Stomach (tissue), 9 donors: Measurements from ENCODE around the gene LYZL1. TPM values are rescaled to one million over a fixed set of nuclear protein-coding genes. Genes with fewer than 3 reads are reported as not detected.
A peak's percentile ranks its signal among the peaks of the same experiment; 100 is the strongest.

ENCODE experiments used
- DNase-seq, 2 donors: peaks; one replicate each; pipeline versions ENCODE4 v3.0.0 to v3.0.0-alpha.2; 2013 to 2019
- H3K27ac ChIP-seq, 5 donors: fragments of 200-600 bp in 4 of 5; sonication (generic) in 4 of 5; one replicate each; pipeline ENCODE4 v1.5.1; 2013 to 2019; ENCODE audit warnings: mild to moderate bottlenecking in 1 of 5, moderate library complexity in 1 of 5
- H3K27me3 ChIP-seq, 3 donors: fragments of 200-600 bp; sonication (generic); one replicate each; pipeline ENCODE4 v1.5.1; 2017 to 2019; ENCODE audit warnings: mixed run types in 1 of 3
- H3K36me3 ChIP-seq, 4 donors: fragments of 200-600 bp; sonication (generic); 1 replicate in 3 of 4; 2 replicates in 1 of 4; pipeline ENCODE4 v1.5.1; 2016 to 2019
- H3K4me1 ChIP-seq, 4 donors: fragments of 200-600 bp; sonication (generic); one replicate each; pipeline ENCODE4 v1.5.1; 2016 to 2019
- H3K4me3 ChIP-seq, 4 donors: fragments of 200-600 bp; sonication (generic) in 3 of 4; one replicate each; pipeline ENCODE4 v1.5.1; 2016 to 2019; ENCODE audit warnings: mild to moderate bottlenecking in 1 of 4
- H3K9me3 ChIP-seq, 4 donors: fragments of 200-600 bp; sonication (generic); one replicate each; pipeline ENCODE4 v1.5.1; 2016 to 2019
- EP300 ChIP-seq: sonication (generic); formaldehyde crosslinking; IDR thresholded peaks from one replicate; pipeline ENCODE4 v1.6.1; 2017; ENCODE audit warnings: antibody characterized with exemption
- POLR2A ChIP-seq, 4 donors: fragments of 450-650 bp; IDR thresholded peaks; one replicate each; pipeline ENCODE4 v1.6.1; 2016; ENCODE audit warnings: antibody characterized with exemption in 4 of 4, control low read depth in 2 of 4, mild to moderate bottlenecking in 1 of 4, moderate library complexity in 1 of 4
- POLR2AphosphoS5 ChIP-seq, 3 donors: sonication (generic); formaldehyde crosslinking; IDR thresholded peaks; one replicate each; pipeline ENCODE4 v1.6.1; 2016; ENCODE audit warnings: antibody characterized with exemption in 3 of 3
- WGBS, 5 donors: extraction: QIAGEN DNeasy Blood & Tissue Kit in 3 of 5; methylation state at CpG; one replicate each; pipeline versions ENCODE4 v1.1.5 to v1.1.7; 2013 to 2018; 5-methylcytosine and 5-hydroxymethylcytosine counted together
- intact Hi-C: fragments of 100-400 bp; cut with DNase I; formaldehyde crosslinking; loops from one replicate; pipeline ENCODE4 v1.15.1; 2023; ENCODE audit warnings: low total_unique reads
- polyA plus RNA-seq, 3 donors: library from polyadenylated mRNA; stranded (reverse); fragments of 200-250 nt; gene quantifications; one replicate each; pipeline ENCODE4 v1.2.3, GENCODE V29; 2013
- total RNA-seq, 5 donors: library from RNA; depleted of rRNA; stranded (reverse); fragments of >200 nt; gene quantifications; one replicate each; pipeline versions ENCODE4 v1.1.0 to v1.2.3, GENCODE V29; 2014 to 2016
- TF ChIP-seq, protein P1 (sequence below), 7 experiments: fragments of 450-650 bp in 4 of 7; fragments of 200-600 bp in 3 of 7; sonication (generic) in 3 of 7; IDR thresholded peaks; one replicate each; pipeline ENCODE4 v1.5.1; 2016 to 2019; ENCODE audit warnings: antibody characterized with exemption in 7 of 7, control low read depth in 2 of 7, mild to moderate bottlenecking in 1 of 7
- donor health status: healthy with polysubstance abuse.
- donor health status: Bipolar disorder and iron deficiency.
- donor health status: healthy.

The LYZL1 gene
- total and polyA plus RNA-seq, 8 donors, result not detected

GRCh38 chr10:29252811-29253689, 35.8 kb upstream of the LYZL1 start:
- intact Hi-C loops, result no loop called here
- TF ChIP-seq, protein P1, sequence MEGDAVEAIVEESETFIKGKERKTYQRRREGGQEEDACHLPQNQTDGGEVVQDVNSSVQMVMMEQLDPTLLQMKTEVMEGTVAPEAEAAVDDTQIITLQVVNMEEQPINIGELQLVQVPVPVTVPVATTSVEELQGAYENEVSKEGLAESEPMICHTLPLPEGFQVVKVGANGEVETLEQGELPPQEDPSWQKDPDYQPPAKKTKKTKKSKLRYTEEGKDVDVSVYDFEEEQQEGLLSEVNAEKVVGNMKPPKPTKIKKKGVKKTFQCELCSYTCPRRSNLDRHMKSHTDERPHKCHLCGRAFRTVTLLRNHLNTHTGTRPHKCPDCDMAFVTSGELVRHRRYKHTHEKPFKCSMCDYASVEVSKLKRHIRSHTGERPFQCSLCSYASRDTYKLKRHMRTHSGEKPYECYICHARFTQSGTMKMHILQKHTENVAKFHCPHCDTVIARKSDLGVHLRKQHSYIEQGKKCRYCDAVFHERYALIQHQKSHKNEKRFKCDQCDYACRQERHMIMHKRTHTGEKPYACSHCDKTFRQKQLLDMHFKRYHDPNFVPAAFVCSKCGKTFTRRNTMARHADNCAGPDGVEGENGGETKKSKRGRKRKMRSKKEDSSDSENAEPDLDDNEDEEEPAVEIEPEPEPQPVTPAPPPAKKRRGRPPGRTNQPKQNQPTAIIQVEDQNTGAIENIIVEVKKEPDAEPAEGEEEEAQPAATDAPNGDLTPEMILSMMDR (IDR thresholded peaks at IDR 0.05), result no peak
- Histone ChIP-seq H3K27me3 (peaks cover 0 to 31% (median 10%) of the 10 kb centered on the region in 3 donors), H3K4me1 (peaks cover 0 to 16% (median 0%) of the 10 kb centered on the region in 4 donors), H3K4me3 (no peak overlapping the region), H3K9me3 (no peaks in the 10 kb centered on the region), H3K27ac (no peak overlapping the region), H3K36me3 (no peaks in the 10 kb centered on the region)
- DNase-seq, result peak in 1 of 2 donors; percentile 9
- 78 to 85% (median 81%) methylated on average over 18 of the region's 18 CpGs for WGBS, 5 donors

GRCh38 chr10:29253690-29254029, 35.2 kb upstream of the LYZL1 start:
- H3K27ac ChIP-seq, result no peak overlapping the region
- peaks cover 0 to 16% (median 0%) of the 10 kb centered on the region in 4 donors for H3K4me1 ChIP-seq
- H3K27me3 ChIP-seq, result peaks cover 0 to 31% (median 10%) of the 10 kb centered on the region in 3 donors
- TF ChIP-seq, protein P1 (IDR thresholded peaks at IDR 0.05), result no peak
- TF ChIP-seq POLR2AphosphoS5 (IDR thresholded peaks at IDR 0.05), result no peak
- no peak for TF ChIP-seq POLR2A (IDR thresholded peaks at IDR 0.05)
- no peak for TF ChIP-seq EP300
- H3K36me3 ChIP-seq, result no peaks in the 10 kb centered on the region
- no peaks in the 10 kb centered on the region for H3K9me3 ChIP-seq
- 81 to 87% (median 85%) methylated on average over 3 of the region's 3 CpGs for WGBS, 5 donors
- no peak overlapping the region for H3K4me3 ChIP-seq
- no peak for DNase-seq
- intact Hi-C loops, result no loop called here

DNA sequence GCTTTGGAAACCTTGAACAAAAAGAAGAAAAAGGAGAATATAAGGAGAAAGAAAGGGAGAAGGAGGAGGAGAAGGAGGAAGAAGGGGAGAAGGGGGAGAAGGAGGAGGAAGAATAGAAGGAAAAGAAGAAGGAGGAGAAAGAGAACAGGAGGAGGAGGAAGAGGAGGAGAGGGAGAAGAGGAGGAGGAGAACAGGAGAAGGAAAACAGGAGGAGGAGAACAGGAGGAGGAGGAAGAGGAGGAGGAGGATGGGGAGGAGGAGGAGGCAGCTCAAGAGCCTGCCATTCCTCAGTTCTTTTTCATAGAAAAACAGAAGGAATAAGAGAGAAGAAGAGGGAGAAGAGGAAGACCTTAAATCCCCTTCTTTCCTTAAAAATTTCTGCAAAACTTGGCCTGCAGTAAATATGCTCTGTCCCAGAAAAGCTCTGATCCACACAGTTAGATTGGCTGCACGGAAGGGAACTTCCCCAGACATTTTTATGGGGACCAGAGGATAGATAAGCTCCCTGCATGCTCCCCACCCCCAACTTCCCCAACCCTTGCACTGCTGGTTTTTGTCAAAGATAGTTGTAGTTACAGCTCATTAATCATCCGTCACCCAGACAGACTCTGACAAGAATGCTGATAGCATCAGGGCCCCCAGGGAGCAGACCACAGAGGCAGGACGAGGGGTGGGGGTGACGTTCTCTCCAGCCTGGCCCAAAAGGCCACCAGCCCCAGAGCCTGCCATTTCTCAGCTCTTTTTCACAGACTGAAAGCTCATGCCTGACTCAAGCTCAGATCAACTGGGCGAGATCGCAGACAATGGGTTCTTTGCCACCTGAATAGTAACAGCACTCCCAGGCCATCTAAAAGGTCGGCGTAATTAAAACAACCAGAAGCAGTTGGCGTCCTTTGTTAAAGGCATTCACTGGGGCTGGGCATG, 34.5 kb upstream of the LYZL1 start:
- Histone ChIP-seq H3K27ac (no peak overlapping the region), H3K36me3 (no peaks in the 10 kb centered on the region), H3K4me3 (no peak overlapping the region), H3K27me3 (peaks cover 0 to 31% (median 10%) of the 10 kb centered on the region in 3 donors), H3K4me1 (peaks cover 0 to 16% (median 0%) of the 10 kb centered on the region in 4 donors), H3K9me3 (peaks cover 0 to under 1% (median under 1%) of the 10 kb centered on the region in 4 donors)
- TF ChIP-seq POLR2A (IDR thresholded peaks at IDR 0.05) (no peak), POLR2AphosphoS5 (IDR thresholded peaks at IDR 0.05) (no peak), EP300 (no peak)
- TF ChIP-seq, protein P1 (IDR thresholded peaks at IDR 0.05), result no peak
- intact Hi-C loops, result no loop called here
- WGBS, 5 donors, result 18 to 44% (median 22%) methylated on average over 9 of the region's 9 CpGs
- DNase-seq, result peak in 1 of 2 donors; percentile 26

GRCh38 chr10:29255104-29255503, 33.8 kb upstream of the LYZL1 start:
- Histone ChIP-seq H3K4me1 (peaks cover 0 to 16% (median 0%) of the 10 kb centered on the region in 4 donors), H3K9me3 (peaks cover 0 to 6% (median 2%) of the 10 kb centered on the region in 4 donors), H3K36me3 (no peaks in the 10 kb centered on the region), H3K4me3 (no peak overlapping the region), H3K27ac (no peak overlapping the region), H3K27me3 (peaks cover 0 to 31% (median 10%) of the 10 kb centered on the region in 3 donors)
- TF ChIP-seq POLR2A (IDR thresholded peaks at IDR 0.05) (no peak), EP300 (no peak)
- TF ChIP-seq, protein P1 (IDR thresholded peaks at IDR 0.05), result no peak
- no peak for DNase-seq
- intact Hi-C loops, result no loop called here
- 41 to 65% (median 63%) methylated on average over 3 of the region's 3 CpGs for WGBS, 5 donors
